Stimulated activated CD8-positive, alpha-beta memory T cell treated with anti-CD3 and anti-CD28 coated beads, Interleukin-7, amount 100 ng/mL, for 24 hours (primary cell): Measurements from ENCODE around the gene EPB41L4B.

Source experiments
- DNase-seq: peaks from one replicate; pipeline ENCODE4 v3.0.0-alpha.2; 2020; ENCODE audit warnings: low read depth

Gene EPB41L4B

DNA sequence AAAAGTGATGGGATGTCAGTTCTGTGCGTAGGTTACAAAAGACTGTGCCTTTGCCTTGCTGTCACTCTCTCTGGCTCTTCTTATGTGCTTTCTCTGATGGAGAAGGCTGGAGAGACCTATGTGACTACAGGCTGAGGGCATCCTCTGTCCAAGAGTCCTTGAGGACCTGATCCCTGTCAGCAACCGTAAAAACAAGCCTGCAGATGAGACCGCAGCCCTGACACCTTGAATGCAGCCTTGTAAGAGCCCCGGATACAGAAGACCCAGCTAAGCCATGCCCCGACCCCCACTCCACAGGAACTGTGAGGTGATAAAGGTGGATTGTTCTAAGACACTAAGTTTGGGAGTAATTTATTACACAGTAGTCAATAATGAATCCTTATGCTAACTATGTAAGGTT is 121.2 kb downstream of the EPB41L4B start:
- DNase-seq = no peak

- DNase-seq = no peak
These were observed 122.0 kb downstream of the EPB41L4B start for GRCh38 chr9:109198736-109199382.

GRCh38 chr9:109193974-109194556 is 126.8 kb downstream of the EPB41L4B start:
- no peak for DNase-seq

DNA sequence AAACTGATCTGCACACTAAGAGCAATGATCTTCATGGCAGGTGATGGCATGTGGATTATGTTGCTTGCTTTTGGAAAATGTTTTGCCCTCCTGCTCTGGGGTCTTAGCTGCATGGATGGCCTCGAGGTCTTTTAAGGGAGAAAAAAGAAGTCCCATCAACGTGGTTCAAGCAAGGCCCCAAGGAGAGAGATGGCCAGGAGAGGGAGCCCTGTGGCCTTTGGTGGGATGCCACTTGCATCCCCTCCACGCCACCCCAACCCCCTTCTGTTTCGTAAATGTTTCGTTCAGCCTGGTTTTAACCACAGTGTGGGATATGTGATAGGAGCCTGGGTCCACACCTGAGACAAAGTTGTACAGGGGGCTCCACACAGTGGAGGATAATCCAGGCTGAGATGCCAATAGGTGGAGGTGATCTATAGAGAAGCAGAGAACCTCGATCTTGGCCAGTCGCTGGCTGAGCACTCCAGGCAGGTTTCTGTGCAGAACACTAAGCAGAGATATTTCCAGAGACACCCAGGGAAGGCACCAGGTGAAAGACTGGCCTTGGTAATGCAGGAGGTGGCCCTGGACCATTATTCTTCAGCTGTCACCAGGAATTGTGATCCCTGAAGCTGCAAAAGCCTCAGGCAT is 128.0 kb downstream of the EPB41L4B start:
- DNase-seq = no peak

- DNase-seq = no peak
These were observed 129.1 kb downstream of the EPB41L4B start for GRCh38 chr9:109191746-109192145.

- no peak for DNase-seq
These were observed 130.7 kb downstream of the EPB41L4B start for GRCh38 chr9:109190151-109190550.

DNA sequence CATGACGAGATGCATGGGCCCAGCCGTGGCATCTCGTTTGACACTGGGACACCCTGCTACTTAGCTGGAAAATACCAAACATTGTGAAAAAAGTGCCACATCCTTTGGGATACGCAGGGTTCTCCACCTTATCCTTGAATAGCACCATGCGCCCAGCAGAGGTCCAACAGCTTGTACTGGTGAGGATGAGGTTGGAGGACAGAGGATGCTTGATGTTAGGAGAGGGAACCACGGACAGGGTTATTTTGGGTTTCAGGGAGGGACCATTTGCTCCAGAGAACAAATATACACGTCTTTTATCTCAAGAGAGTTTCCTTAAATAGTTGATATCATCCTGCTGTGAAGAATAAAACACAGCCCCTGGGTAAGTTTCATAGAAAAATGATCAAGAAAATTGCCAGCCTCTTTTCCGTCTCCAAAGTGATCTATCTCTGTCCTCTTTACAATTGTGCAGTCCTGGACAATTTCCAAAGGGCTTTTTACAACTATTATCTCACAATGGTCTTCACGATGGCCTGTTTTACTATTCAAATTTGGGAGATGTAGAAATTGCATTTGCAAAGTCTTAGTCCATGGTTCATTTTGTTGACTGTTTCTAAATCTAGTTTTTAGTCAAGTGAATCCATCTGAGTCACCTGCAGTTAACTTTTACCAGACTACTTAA is 133.9 kb downstream of the EPB41L4B start:
- no peak for DNase-seq

DNA sequence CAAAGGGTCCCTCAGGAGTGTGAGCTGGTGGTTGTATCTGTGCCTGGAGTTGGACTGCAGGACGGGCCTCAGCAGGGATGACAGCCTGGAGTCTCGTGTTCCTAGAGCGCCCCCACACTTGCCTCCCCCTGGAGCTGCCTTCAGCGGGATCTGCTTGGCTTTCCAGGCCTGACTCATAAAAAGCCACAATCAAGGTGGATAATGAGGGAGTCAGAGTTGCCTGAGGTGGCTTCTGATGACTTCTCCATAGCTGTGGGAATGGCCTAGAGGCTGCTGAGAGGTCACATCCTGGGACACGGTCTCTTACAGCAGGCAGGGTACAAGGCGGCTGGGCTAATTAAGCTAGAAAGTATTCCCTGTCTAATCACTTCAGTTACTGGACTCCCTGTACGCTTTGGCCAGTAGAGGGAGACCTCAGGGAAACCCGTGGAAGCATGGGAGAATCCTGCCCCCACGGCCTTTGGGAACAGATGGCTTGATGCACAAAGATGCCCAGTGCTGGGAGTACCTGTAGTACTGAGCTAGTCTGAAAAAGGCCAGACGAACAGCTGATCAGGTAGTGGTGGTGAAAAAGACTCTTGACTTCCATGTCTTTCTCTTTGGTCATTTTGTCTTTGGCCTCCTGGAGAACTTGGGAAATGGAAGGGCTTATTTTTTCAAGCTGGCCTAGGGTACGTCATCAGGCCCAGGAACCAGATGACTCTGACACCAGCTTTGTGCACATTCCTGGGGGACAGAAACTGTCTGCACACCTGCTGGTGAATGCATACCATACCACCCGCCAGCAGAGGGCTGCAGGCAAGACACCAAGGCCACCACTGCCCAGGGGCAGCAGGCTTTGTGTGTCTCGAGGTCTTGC is 137.7 kb downstream of the EPB41L4B start:
- DNase-seq = no peak

DNA sequence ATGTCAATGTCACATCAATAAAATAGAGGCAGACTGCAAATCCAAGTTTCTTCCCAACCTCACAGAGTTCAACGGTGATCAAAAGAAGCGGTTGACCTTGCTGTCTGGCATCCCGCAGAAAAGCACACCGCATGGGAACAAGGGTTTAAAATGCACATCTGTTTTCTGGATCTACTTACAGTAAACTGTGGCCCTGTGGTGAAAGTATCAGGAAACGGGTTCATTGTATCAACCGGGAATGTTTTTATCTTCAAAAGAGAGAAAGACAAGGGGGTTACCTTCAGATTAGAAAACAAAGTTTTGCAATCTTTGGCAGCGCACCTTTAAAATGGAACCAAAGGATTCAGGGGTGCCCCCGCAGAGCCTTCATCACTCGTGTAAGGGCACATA is 138.3 kb downstream of the EPB41L4B start:
- no peak for DNase-seq

GRCh38 chr9:109181284-109181683 is 139.6 kb downstream of the EPB41L4B start:
- no peak for DNase-seq

- DNase-seq = no peak
These were observed 140.9 kb downstream of the EPB41L4B start for GRCh38 chr9:109179801-109180523.

GRCh38 chr9:109176963-109177362 is 143.9 kb downstream of the EPB41L4B start:
- DNase-seq = no peak

DNA sequence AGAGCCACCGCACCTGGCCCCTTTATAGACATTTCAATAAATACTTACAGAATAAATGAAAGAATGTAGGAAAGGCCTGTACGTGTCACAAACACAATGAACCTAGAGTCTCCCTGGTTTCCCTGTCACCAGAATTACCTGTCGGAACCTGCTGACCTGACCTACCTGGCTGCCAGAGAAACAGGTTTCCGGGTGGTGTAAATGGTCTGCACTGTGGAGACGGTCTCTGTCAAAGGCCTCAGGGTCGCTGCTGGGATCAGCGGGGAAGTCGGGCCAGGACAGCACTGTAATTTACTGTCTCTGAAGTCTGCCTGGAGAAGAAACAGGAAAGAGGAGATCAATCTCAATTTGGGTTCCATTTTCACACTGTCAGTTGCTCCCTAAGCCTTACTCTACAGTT is 144.5 kb downstream of the EPB41L4B start:
- no peak for DNase-seq

DNA sequence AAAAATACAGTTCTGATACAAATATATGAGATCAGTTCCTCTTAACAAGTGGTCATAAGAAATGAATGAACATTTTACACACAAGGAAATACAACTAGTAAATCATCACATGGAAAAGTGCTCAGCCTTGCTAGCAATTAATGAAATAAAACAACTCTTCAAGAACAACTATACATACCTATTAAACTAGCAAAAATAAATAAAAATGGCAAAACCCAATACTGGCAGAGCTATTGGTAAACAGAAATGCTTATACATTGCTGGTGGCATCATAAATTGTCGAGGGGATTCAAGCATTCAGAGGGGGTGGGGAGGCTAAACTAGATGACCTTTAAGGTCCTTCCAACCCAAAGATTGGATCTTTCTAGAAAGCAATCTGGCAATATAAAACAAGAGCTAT is 147.9 kb downstream of the EPB41L4B start:
- no peak for DNase-seq

DNA sequence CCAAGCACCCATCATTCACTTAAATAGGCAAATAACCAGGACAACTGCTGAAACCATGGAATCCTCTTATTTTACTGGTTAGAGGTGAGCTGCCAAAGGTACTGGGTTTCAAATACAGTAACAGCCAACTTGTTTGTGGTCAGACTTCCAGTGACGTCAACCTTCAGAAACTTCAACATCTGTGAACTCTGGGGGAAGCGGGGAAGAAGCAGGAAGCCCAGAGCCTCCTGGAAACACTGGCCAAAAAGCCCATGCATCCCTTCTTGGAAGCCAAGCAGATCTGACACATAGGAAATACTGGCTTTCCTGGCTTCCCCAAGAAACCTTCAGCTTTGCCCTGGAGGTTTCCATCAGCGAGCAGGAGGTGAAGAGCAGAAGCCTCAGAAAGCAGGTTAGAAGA is 148.9 kb downstream of the EPB41L4B start:
- no peak for DNase-seq

- no peak for DNase-seq
These were observed 152.7 kb downstream of the EPB41L4B start for GRCh38 chr9:109168170-109168569.

- no peak for DNase-seq
These were observed 153.1 kb downstream of the EPB41L4B start for GRCh38 chr9:109167716-109168115.

DNA sequence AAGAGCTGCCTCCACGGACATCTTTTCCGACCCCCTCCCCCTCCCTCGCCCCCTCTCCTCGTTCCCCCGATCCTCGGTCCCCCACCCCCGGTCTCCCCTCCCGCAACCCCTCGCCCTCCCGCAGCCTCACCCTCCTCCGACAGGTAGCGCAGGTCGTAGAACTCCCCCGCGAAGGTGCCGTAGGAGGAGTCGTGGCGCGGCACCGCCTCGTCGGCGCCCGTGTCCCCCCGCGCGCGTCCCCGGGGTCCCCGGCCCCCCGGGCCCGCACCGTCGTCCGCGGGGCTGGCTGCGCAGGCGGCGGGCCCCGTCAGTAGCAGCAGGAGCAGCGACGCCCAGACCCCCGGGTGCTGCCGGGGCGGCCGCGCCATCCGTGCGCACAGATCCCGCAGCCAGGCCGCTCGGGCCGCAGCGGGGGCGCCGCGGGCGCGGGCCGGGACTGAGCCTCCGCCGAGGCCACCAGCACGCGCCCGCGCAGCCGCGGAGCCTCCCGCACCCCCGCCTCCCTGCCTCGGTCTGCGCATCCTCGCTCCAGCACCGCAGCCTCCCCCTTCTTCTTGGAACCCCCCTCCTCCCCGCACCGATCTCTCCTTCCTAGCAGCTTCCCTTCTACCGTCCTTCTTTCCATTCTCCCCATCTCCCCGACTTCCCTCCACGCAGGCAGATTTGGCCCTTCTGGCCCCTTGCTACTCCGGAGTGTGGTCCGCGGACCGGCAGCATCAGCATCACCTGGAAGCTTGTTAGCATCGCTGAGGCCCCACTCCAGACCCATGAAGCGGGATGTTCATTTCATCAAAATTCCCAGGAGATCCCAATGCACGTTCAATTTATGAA is 153.9 kb downstream of the EPB41L4B start, which contains the start of gene FRRS1L:
Gene FRRS1L, minus strand, starts transcription at position 479 of the 831 bp plus-strand sequence. Its CDS starts 111 bp downstream, at position 368.
- no peak for DNase-seq

- no peak for DNase-seq
These were observed 154.6 kb downstream of the EPB41L4B start for GRCh38 chr9:109166171-109166770.

DNA sequence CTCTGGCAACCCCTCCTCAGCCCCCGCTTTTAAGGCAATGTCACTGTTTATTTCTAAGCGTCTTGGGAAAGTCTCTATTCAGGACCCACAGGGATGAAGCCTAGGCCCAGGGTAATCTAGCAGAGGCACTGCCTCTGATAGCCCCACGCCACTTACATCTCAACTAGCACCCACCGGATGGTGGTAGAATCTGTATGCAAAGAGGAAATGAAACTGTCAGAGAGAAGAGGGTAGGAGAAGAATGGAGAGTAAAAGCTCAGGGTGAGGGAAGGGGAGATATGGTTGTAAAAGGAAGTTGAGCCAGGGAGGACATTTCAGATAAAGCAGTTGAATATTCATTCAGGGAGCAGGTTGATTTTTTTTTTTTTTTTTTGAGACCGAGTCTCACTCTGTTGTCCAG is 156.8 kb downstream of the EPB41L4B start:
- DNase-seq = no peak
